GM19467 (cell line): ENCODE measurements around the gene IGSF21.

Experiments
- ATAC-seq: cut with Tn5 transposase; IDR thresholded peaks from one replicate; pipeline ENCODE4 v1.9.1; 2021; ENCODE audit warnings: mild to moderate bottlenecking, moderate library complexity; ENCODE audit not compliant: unreplicated experiment

The IGSF21 gene

GRCh38 chr1:18203645-18204044 is 96.0 kb downstream of the IGSF21 start:
- no peak for ATAC-seq

GRCh38 chr1:18204575-18204974 is 97.0 kb downstream of the IGSF21 start:
- ATAC-seq, result no peak

GRCh38 chr1:18205319-18205718 is 97.7 kb downstream of the IGSF21 start:
- ATAC-seq, result no peak

DNA sequence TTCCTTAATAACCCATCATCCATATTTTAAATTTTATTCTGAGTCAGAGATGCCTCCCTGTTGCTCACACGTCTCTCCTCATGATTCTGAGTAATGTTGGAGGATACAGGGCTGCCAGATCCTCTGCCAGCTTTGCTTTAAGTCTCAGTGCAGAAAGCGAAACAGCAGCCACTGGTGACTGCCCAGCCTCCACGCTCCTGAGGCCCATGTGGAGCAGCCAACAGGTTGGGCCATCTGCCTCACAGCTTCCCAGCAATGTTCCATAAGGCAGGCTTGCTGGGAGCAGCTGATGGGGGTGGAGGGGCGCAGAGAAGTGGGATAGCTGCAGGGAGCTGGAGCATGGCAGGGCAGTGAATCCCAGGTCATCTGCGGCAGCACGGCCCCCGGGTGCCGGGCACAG is 104.2 kb downstream of the IGSF21 start:
- no peak for ATAC-seq

DNA sequence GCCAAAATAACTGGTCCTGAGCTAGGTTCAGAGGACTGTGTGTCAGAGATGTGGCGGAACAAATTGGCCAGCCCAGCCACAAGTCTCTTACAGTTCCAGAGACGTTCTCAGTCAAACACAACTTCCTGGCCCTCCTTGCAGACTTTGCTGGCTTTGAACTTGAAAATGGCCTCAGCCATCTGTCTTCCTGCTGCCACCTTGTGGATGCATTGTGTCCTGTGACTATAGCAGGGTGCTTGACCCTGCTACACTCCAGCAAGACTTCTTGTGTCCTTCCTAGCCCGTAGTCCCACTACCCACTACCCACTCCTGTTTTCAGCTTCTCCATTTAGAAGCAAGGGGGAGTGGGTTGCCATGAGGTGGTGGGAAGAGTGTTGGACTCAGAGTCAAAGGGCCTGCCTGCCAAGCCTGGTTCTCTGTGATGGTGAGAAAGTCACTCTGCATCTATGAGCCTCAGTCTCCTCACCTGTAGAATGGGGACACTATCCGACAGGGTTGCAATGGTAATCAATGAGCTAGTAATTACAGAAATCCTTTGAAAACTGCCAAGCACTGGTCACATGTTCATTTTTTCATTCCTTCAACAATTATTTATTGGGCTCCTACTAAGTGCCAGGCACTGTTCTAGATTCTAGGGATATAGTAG is 109.9 kb downstream of the IGSF21 start:
- no peak for ATAC-seq

DNA sequence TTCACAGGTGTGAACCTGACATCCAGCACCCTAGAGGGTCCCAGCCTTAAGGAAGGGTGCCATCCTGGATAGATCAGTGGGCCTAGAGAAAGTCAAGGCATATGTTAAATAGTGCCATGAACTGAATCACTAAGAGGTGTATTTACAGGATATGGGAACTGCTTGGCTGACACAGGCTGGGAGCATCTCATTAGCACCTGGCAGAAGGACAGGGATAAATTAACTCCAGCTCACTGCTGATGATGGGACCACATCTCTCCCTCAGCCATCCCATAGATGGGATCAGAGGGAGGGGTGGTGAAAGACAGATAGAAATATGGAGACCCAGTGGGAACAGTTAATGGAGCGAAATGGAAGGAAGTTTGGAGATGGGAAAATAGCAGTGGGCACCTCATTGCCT is 122.0 kb downstream of the IGSF21 start:
- no peak for ATAC-seq

GRCh38 chr1:18230321-18230720 is 122.7 kb downstream of the IGSF21 start:
- ATAC-seq, result no peak

DNA sequence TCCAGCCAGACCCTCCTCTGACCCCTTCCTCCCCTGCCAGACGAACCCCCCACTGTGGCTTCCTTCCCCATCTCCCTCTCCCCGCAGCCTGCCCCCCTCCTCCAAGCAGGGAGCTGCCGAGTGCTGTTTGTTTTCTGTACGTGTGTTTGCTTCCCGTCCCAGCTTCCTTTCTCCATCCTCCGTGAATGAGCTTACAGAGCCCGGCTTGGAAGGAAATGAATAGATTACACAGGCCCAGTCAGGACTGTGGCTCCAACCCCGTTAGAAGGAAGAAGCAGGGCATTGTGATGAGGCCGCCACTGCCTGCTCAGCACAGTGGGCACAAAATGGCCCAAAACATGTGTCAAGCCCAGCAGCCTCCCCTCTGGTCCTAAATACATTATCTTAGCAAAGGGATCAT is 123.2 kb downstream of the IGSF21 start:
- ATAC-seq, result no peak

GRCh38 chr1:18232052-18232451 is 124.5 kb downstream of the IGSF21 start:
- no peak for ATAC-seq

DNA sequence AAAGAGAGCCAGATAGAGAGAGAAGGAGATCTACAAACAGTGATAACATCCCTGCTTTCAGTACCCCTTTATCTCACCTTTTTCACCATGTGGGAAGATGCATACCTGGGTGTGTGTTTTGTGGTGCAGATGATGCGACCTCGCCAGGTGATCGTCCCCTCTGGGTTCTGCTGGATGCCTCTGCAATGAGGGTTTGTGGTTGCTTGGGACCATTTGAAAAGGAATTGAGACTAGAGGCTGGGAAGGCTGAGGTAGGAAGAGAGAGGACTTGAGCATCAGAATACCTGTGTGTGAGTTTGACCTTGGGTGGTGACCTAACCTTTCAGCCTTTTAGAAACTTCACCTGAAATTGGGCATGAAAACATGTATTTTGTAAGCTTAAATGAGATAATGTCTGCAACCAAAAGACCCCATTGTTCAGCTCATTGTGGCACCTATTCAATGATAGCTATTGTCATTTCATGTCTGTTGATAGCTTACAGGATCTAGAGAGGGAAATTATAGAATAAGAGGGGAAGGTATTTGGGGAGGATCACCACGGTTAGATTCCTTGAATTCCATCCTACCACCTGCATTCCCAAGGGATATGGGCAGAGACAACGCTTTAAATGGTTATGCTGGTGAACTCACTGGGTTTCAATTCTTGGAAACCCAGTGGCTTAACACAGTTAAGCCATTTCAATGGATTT is 125.7 kb downstream of the IGSF21 start:
- ATAC-seq, result no peak

DNA sequence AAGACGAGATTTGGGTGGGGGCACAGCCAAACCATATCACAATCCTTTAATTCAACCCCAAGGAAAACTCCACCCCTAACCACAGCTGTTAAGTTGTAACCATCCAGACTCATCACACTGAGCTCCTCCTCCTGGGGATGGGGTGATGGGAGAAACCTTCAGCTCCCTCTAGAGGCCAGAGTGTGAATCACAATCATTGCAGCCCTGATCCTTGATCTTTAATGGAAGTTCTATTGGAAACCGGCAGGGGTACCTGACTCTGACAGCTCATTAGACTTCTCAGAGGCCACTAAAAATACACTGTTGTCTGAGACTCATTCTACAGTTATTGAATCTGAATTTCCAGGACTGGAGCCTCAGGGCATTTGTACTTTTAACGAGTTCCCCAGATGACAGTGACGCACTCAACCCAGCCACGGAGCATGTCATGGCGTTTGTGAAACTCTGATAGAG is 127.2 kb downstream of the IGSF21 start:
- no peak for ATAC-seq

- no peak for ATAC-seq
These were observed 129.8 kb downstream of the IGSF21 start for GRCh38 chr1:18237371-18237770.

DNA sequence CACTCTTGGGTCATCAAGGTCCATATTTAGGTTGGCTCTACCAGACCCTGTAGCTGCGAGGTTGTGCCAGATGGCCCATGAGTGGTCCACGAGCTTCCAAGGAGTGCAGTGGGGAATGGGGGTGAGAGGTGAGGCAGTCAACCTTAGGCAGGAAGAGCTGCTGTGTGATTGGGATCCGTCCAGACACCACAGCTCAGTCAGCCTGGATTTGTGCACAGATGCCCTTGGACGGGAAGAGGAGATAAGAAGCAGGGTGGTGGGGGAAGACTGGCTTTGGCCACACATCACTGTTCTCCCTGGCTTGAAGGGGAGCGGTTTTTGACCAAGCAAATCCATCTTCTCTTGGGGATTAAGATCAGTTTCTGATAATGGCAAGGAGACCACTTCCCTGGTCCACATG is 130.6 kb downstream of the IGSF21 start:
- ATAC-seq, result no peak

GRCh38 chr1:18239671-18240070 is 132.1 kb downstream of the IGSF21 start:
- ATAC-seq, result no peak

DNA sequence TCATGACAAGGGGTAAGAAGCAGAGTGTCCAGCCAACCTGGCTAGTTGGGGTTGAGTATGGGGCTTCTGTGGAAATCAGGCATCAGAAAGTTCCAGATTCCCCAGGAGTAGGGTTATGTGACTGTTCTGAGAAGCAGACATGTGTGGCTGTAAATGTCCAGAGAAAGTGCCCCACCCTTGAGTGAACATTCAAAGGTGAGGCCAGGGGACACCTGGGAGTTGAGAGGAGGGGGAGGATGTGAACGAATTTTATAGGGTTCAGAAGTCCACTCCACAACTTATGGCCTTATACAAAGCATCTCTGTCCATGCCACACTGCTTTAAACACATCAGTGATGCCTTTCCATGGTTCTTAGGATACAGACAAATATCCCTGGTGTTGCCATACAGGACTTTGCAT is 133.3 kb downstream of the IGSF21 start:
- ATAC-seq, result no peak

- no peak for ATAC-seq
These were observed 134.3 kb downstream of the IGSF21 start for GRCh38 chr1:18241891-18242290.

GRCh38 chr1:18243503-18244175 is 136.0 kb downstream of the IGSF21 start:
- ATAC-seq, result no peak

DNA sequence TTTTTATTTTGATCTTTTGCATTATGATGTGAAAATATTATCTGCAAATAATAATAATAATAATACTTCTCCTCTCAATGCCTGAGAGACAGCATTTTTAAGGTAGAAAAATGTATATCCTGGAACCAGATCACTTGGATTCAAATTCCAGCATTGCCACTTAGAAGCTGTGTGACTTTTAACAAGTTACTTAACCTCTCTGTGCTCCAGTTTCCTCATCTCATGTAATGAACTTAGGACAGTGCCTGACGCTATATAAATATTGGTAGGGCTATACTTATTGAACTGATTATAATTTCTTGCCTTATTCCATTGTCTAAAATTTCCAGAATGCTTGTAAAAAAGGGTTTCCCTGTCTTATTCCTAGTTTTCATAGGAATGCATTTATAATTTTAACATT is 137.2 kb downstream of the IGSF21 start:
- no peak for ATAC-seq

- ATAC-seq, result no peak
These were observed 138.0 kb downstream of the IGSF21 start for GRCh38 chr1:18245647-18246046.

GRCh38 chr1:18246543-18246942 is 138.9 kb downstream of the IGSF21 start:
- no peak for ATAC-seq

GRCh38 chr1:18247151-18247550 is 139.6 kb downstream of the IGSF21 start:
- no peak for ATAC-seq

DNA sequence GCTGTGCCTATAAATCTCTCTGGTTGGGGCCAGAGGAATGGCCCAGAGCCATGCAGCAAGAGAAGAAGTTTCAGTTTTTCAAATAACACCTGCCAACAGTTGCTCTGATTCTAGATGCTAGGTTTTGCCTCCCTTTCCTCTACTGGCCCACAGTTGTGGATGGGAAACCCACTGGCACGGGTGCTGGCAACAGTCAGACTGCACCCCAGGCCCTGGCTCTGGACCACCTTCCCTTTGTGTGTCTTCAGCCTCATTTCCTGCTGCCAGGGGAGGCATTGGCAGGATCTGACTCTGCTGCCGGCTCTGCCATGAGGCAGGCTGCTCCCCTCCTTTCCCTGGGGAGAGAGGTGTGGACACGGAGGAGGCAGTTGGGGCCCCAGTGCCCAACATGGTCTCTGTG is 142.0 kb downstream of the IGSF21 start:
- no peak for ATAC-seq
